ENCODE measurements around the gene C5orf63.
A peak's percentile ranks its signal among the peaks of the same experiment; 100 is the strongest.

DNA sequence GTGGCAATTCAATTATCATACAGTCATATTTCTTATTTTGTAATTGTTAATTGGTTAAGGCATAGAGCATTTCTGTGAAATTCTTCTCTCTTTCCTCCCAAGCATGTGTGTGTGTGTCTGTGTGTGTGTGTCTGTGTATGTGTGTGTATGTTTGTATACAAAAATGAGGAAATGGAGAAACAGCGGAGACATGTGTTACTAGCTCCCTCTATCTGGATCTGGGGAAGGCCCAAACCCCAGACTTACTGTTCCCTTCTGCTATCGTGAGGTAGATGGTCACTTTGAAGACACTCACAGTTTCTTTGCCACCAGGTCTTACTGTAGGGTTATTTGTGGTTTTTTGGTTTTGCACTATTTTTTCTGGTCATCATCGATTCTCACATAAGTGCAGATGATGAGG lies 11.4 kb upstream of the C5orf63 start:
- TF ChIP-seq TARDBP (IDR thresholded peaks at IDR 0.05) (no peak), ZBED1 (IDR thresholded peaks at IDR 0.05) (no peak), EP300 (IDR thresholded peaks at IDR 0.05; ENCODE audit: low read length) (no peak), RB1 (IDR thresholded peaks at IDR 0.05; ENCODE audit: low read depth) (no peak), SREBF1 (IDR thresholded peaks at IDR 0.05; ENCODE audit: borderline replicate concordance, low read depth, low read length) (no peak), POLR2A (conservative IDR thresholded peaks at IDR 0.05) (no peak), NFIC (IDR thresholded peaks at IDR 0.05) (no peak), SNRNP70 (optimal IDR thresholded peaks at IDR 0.05; ENCODE audit: low read depth, low read length) (no peak), POLR2AphosphoS5 (IDR thresholded peaks at IDR 0.05; ENCODE audit: control insufficient read depth, insufficient read depth, low read depth, low read length) (no peak), ZC3H11A (IDR thresholded peaks at IDR 0.05; ENCODE audit: low read depth, low read length) (no peak)
- TF ChIP-seq, protein P1, sequence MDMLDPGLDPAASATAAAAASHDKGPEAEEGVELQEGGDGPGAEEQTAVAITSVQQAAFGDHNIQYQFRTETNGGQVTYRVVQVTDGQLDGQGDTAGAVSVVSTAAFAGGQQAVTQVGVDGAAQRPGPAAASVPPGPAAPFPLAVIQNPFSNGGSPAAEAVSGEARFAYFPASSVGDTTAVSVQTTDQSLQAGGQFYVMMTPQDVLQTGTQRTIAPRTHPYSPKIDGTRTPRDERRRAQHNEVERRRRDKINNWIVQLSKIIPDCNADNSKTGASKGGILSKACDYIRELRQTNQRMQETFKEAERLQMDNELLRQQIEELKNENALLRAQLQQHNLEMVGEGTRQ (CRISPR knock-in tag; IDR thresholded peaks at IDR 0.05): no peak
- TF ChIP-seq, protein P2, sequence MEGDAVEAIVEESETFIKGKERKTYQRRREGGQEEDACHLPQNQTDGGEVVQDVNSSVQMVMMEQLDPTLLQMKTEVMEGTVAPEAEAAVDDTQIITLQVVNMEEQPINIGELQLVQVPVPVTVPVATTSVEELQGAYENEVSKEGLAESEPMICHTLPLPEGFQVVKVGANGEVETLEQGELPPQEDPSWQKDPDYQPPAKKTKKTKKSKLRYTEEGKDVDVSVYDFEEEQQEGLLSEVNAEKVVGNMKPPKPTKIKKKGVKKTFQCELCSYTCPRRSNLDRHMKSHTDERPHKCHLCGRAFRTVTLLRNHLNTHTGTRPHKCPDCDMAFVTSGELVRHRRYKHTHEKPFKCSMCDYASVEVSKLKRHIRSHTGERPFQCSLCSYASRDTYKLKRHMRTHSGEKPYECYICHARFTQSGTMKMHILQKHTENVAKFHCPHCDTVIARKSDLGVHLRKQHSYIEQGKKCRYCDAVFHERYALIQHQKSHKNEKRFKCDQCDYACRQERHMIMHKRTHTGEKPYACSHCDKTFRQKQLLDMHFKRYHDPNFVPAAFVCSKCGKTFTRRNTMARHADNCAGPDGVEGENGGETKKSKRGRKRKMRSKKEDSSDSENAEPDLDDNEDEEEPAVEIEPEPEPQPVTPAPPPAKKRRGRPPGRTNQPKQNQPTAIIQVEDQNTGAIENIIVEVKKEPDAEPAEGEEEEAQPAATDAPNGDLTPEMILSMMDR (IDR thresholded peaks at IDR 0.05 in 2 of 3, conservative IDR thresholded peaks at IDR 0.05 in 1 of 3; ENCODE audit: insufficient read depth in 2 of 3, low read depth in 1 of 3, low read length in 3 of 3): peak in 2 of 3 experiments; percentile 34 to 59; a peak in 3 of 6 replicates
